ENCODE measurements around the gene LTBR.

DNA sequence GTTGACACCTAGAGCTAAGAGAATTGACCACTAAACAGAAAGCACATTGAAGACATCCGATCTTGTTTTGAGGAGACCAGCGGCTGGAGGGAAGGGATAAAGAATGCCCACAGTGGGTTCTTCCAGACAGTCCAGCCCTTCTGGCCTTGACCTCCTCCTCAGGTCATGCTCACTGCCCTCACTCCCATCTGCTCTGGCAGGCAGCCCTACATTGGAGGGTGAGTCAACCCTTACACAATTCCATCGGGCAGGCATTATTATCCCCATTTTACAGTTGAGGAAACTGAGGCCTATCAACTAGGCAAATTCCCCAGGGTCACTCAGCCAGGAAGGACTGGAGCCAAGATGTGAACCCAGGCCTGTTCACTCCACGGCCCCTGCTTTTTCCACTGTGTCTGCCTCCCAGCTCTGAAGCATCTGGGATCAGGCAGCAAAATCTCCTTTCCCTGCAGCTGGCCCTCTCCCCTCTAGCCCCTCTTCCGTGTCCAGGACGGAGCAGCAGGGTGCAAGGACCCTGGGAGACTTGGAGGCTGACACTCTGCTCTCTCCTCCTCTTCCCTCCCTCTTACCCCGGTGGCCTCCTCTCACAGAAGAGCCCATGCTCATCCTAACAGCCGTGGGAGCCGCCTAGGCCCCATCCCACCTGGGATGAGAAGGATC, 13.9 kb upstream of the LTBR start:
- TF ChIP-seq POLR2A (IDR thresholded peaks at IDR 0.05; ENCODE audit: low read depth, low read length) = no peak
- no peak for TF ChIP-seq ZZZ3 (IDR thresholded peaks at IDR 0.05; ENCODE audit: control insufficient read depth, insufficient read length, low read depth)
- TF ChIP-seq EZH2 (IDR thresholded peaks at IDR 0.05; ENCODE audit: borderline replicate concordance, control insufficient read depth, low read depth, low read length) = no peak
- TF ChIP-seq, protein P1, sequence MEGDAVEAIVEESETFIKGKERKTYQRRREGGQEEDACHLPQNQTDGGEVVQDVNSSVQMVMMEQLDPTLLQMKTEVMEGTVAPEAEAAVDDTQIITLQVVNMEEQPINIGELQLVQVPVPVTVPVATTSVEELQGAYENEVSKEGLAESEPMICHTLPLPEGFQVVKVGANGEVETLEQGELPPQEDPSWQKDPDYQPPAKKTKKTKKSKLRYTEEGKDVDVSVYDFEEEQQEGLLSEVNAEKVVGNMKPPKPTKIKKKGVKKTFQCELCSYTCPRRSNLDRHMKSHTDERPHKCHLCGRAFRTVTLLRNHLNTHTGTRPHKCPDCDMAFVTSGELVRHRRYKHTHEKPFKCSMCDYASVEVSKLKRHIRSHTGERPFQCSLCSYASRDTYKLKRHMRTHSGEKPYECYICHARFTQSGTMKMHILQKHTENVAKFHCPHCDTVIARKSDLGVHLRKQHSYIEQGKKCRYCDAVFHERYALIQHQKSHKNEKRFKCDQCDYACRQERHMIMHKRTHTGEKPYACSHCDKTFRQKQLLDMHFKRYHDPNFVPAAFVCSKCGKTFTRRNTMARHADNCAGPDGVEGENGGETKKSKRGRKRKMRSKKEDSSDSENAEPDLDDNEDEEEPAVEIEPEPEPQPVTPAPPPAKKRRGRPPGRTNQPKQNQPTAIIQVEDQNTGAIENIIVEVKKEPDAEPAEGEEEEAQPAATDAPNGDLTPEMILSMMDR (IDR thresholded peaks at IDR 0.05 in 2 of 3, conservative IDR thresholded peaks at IDR 0.05 in 1 of 3; ENCODE audit: control insufficient read depth in 2 of 3, extremely low read depth in 1 of 3, insufficient read depth in 1 of 3, low read depth in 3 of 3, low read length in 3 of 3) = no peak
- no peak for TF ChIP-seq SMC3 (IDR thresholded peaks at IDR 0.05; ENCODE audit: borderline replicate concordance, low read length)

All from GM12878 (cell line).